ENCODE data around the gene GRIA3. TPM values are rescaled to one million over a fixed set of nuclear protein-coding genes. Genes with fewer than 3 reads are reported as not detected.

The GRIA3 gene
- polyA plus RNA-seq, 1 of the 3 experiments (the other 2 are of a cell fraction) = 0.15 TPM

DNA sequence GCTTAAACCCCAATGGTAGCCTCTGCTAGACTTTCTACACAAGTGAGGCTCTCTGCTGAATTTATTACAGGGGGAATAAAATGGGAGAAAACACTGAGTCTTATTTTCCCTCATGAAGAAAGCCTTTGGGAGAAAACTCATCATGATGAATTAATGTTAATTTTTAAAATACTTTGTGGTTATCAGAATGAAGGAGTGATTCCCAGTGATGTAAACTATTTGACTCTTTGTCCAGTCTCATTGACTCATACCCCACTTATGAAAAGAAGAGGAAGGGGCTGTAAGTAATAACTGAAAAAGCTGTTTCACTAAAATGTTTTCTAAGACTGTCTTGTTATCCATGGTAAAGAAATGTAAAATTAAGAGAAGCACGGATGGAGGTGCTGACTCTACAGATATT is 208.8 kb downstream of the GRIA3 start:
- H3K4me3 ChIP-seq (ENCODE audit: low read depth in 2 of 2, low read length in 1 of 2) = no peak overlapping the region
- no peaks in the 10 kb centered on the region for H3F3A ChIP-seq (replicated peaks; ENCODE audit: insufficient read depth)
- TF ChIP-seq RFX5 (IDR thresholded peaks at IDR 0.05; ENCODE audit: low read length) = no peak
- TF ChIP-seq RCOR1 (IDR thresholded peaks at IDR 0.05; ENCODE audit: low read length) = no peak
- TF ChIP-seq NFIC (IDR thresholded peaks at IDR 0.05; ENCODE audit: borderline replicate concordance) = no peak
- no peak for TF ChIP-seq FOSL2 (IDR thresholded peaks at IDR 0.05; ENCODE audit: borderline replicate concordance, low read depth)
- TF ChIP-seq CTCF (IDR thresholded peaks at IDR 0.05) = no peak
- TF ChIP-seq, protein P1, sequence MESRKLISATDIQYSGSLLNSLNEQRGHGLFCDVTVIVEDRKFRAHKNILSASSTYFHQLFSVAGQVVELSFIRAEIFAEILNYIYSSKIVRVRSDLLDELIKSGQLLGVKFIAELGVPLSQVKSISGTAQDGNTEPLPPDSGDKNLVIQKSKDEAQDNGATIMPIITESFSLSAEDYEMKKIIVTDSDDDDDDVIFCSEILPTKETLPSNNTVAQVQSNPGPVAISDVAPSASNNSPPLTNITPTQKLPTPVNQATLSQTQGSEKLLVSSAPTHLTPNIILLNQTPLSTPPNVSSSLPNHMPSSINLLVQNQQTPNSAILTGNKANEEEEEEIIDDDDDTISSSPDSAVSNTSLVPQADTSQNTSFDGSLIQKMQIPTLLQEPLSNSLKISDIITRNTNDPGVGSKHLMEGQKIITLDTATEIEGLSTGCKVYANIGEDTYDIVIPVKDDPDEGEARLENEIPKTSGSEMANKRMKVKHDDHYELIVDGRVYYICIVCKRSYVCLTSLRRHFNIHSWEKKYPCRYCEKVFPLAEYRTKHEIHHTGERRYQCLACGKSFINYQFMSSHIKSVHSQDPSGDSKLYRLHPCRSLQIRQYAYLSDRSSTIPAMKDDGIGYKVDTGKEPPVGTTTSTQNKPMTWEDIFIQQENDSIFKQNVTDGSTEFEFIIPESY (IDR thresholded peaks at IDR 0.05; ENCODE audit: borderline replicate concordance, low read depth) = no peak
- TF ChIP-seq USF2 (IDR thresholded peaks at IDR 0.05; ENCODE audit: borderline replicate concordance, low read depth, low read length) = no peak
- no peak for TF ChIP-seq RAD21 (IDR thresholded peaks at IDR 0.05; ENCODE audit: low read length)
- TF ChIP-seq MAX (IDR thresholded peaks at IDR 0.05; ENCODE audit: low read depth) = no peak
- no peak for TF ChIP-seq FOXJ3 (CRISPR knock-in tag; IDR thresholded peaks at IDR 0.05)
- no peak for TF ChIP-seq SMC3 (IDR thresholded peaks at IDR 0.05; ENCODE audit: low read depth, low read length)
- TF ChIP-seq POLR2AphosphoS5 (IDR thresholded peaks at IDR 0.05; ENCODE audit: low read depth, low read length) = no peak
- TF ChIP-seq, protein P2, sequence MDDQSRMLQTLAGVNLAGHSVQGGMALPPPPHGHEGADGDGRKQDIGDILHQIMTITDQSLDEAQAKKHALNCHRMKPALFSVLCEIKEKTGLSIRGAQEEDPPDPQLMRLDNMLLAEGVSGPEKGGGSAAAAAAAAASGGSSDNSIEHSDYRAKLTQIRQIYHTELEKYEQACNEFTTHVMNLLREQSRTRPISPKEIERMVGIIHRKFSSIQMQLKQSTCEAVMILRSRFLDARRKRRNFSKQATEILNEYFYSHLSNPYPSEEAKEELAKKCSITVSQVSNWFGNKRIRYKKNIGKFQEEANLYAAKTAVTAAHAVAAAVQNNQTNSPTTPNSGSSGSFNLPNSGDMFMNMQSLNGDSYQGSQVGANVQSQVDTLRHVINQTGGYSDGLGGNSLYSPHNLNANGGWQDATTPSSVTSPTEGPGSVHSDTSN (IDR thresholded peaks at IDR 0.05) = no peak
- no peak for TF ChIP-seq NRF1 (IDR thresholded peaks at IDR 0.05; ENCODE audit: low read depth, low read length)
- no peak for TF ChIP-seq RXRA (IDR thresholded peaks at IDR 0.05; ENCODE audit: borderline replicate concordance, low read depth)
- TF ChIP-seq TAF1 (IDR thresholded peaks at IDR 0.05; ENCODE audit: borderline replicate concordance, low read depth, low read length) = no peak
- no peak for TF ChIP-seq YY1 (IDR thresholded peaks at IDR 0.05; ENCODE audit: low read depth)
- no peaks in the 10 kb centered on the region; the same call in 1 of the 2 replicates for H3K9me3 ChIP-seq
- 42% methylated on average over 1 of the region's 1 CpG for WGBS (ENCODE audit: low lambda C conversion rate)
- H3K9me2 ChIP-seq = no peaks in the 10 kb centered on the region
- peaks cover 0 to 3% of the 10 kb centered on the region in 2 experiments for H3K36me3 ChIP-seq (replicated peaks in 1 of 2; ENCODE audit: control insufficient read depth in 1 of 2, insufficient read depth in 2 of 2, low read length in 1 of 2)
- no peak overlapping the region for H2AFZ ChIP-seq (ENCODE audit: low read depth)
- CTCF ChIA-PET = no interaction called here
- H3K9ac ChIP-seq = no peak overlapping the region
- no peak overlapping the region for H3K4me2 ChIP-seq
- H3K27me3 ChIP-seq (ENCODE audit: insufficient read depth) = no peaks in the 10 kb centered on the region
- no peaks in the 10 kb centered on the region for H3K79me2 ChIP-seq (ENCODE audit: insufficient read depth)
- H3K4me1 ChIP-seq (ENCODE audit: control insufficient read depth in 1 of 2, insufficient read depth in 2 of 2, low read depth in 1 of 2, low read length in 1 of 2) = no peaks in the 10 kb centered on the region
- POLR2A ChIA-PET = no interaction called here
- H4K20me1 ChIP-seq (ENCODE audit: insufficient read depth) = no peaks in the 10 kb centered on the region
- no peak overlapping the region for H3K27ac ChIP-seq (ENCODE audit: low read depth in 2 of 2, low read length in 1 of 2)
- no peak for DNase-seq
